Measurements from ENCODE around the gene AFMID. TPM values are rescaled to one million over a fixed set of nuclear protein-coding genes. Genes with fewer than 3 reads are reported as not detected.

AFMID gene
- total RNA-seq, 1 donor from 2014 or later, result 50.4 TPM

DNA sequence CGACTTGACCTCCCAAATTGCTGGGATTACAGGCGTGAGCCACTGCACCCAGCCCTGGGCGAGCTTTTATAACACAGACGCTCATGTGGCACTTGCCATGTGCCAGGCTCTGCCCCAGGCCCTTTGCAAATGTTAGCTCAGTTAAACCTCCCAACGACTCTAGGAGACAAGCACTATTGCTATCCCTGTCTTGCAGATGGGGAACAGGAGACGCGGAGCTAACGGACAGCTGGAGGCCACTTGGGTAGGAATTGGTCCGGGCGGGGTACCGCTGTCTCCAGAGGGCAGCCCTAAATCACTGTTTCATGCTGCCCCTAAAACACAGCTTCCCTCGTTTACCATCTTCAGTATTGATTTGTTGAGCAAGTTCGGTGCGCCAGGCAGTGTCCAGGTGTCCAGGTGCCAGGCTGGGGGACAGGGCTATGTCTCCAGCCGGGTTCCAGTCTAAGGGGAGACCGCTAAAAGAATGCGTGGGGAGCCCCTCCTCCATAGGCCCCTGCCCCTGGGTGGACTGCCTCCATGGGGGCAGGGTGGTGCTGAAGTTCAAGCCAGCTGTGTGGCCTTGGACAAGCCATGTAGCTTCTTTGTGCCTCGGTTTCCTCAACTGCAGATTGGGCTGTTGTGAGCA lies 68.0 kb downstream of the AFMID start:
- DNase-seq (ENCODE audit: low spot score), result no peak

DNA sequence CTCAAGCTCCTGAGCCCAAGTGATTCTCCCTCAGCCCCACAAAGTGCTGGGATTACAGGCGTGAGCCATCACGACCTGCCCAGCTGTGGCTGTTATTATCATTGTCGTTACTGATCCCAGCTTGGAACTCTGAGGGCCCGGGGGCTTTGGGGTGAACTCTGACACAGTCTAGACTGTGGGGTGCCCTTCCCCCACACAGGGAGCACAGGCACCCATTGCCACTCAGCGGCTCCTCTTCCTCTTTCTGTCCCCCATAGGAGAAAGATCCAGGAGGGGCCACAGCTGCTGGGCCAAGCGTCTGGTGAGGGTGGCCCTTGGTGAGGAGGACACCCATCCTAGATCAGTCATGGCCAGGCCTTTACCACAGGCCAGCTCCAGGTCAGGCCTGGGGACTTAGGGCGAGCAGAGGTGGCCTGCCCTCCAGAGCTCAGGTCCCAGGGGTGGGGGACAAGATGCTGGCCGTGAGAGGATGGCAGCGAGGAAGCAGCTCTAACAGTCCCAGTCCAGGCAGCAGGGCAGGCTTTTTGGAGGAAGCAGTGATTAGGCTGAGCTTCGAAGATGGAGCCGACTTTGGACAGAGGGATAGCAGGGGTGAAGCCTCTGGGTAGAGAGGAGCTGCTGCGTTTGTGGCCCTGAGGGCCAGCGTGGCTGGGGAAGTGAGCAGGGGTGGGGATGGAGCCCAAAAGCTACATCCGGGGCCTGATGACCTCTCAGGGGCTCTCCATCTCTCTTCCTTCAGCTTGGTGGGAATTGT lies 69.0 kb downstream of the AFMID start:
- DNase-seq (ENCODE audit: low spot score), result no peak

GRCh38 chr17:78256707-78257591 lies 69.8 kb downstream of the AFMID start:
- no peak for DNase-seq (ENCODE audit: low spot score)

Other genes with a start within 250 kb of the AFMID start
- 27.4 TPM for gene TNRC6C, start 228.7 kb upstream of the AFMID start, total RNA-seq
- 43.9 TPM for gene TMC6, start 58.6 kb upstream of the AFMID start, total RNA-seq
- gene TMC8, start 56.6 kb upstream of the AFMID start, total RNA-seq, result 16.2 TPM
- gene C17orf99, start 41.0 kb upstream of the AFMID start, total RNA-seq, result not detected
- gene SYNGR2, start 18.8 kb upstream of the AFMID start, total RNA-seq, result 142 TPM
- 4.6 TPM for gene TK1, start 310 bp upstream of the AFMID start, total RNA-seq
- gene BIRC5, start 26.9 kb downstream of the AFMID start, total RNA-seq, result 2.7 TPM
- gene TMEM235, start 44.3 kb downstream of the AFMID start, total RNA-seq, result not detected
- 11.9 TPM for gene SOCS3, start 172.7 kb downstream of the AFMID start, total RNA-seq
- 40.4 TPM for gene PGS1, start 191.3 kb downstream of the AFMID start, total RNA-seq

All from mucosa of gallbladder (tissue), 1 donor.